Smooth muscle cell (in vitro differentiated cells): Measurements from ENCODE around the gene JUP. TPM values are rescaled to one million over a fixed set of nuclear protein-coding genes. Genes with fewer than 3 reads are reported as not detected.

Source experiments
- DNase-seq: peaks from one replicate; lab custom pipeline; 2025; ENCODE audit not compliant: unreplicated experiment; lab: John Stamatoyannopoulos, UW
- H2AFZ ChIP-seq: fragments of 200-600 bp; sonication (generic); 2 replicates; pipeline ENCODE4 v1.6.0; 2016; ENCODE audit warnings: antibody characterized with exemption, low read depth, mild to moderate bottlenecking
- H3F3A ChIP-seq: fragments of 200-600 bp; sonication (generic); 2 replicates; pipeline ENCODE4 v1.6.0; 2017; ENCODE audit warnings: antibody characterized with exemption, low read depth
- H3K27ac ChIP-seq: fragments of 200-600 bp; sonication (generic); 2 replicates; pipeline ENCODE4 v1.5.1; 2016; ENCODE audit warnings: low read depth, mild to moderate bottlenecking
- H3K27me3 ChIP-seq: fragments of 200-600 bp; sonication (generic); 2 replicates; pipeline ENCODE4 v1.6.1; 2016; ENCODE audit warnings: low read depth, mild to moderate bottlenecking
- H3K36me3 ChIP-seq: fragments of 200-600 bp; sonication (generic); 2 replicates; pipeline ENCODE4 v1.5.1; 2016; ENCODE audit warnings: low read depth
- H3K4me1 ChIP-seq: fragments of 200-600 bp; sonication (generic); 2 replicates; pipeline ENCODE4 v1.5.1; 2016; ENCODE audit warnings: low read depth
- H3K4me2 ChIP-seq: fragments of 200-600 bp; sonication (generic); 2 replicates; pipeline ENCODE4 v1.6.0; 2016; ENCODE audit warnings: mild to moderate bottlenecking
- H3K4me3 ChIP-seq: fragments of 200-600 bp; sonication (generic); 2 replicates; pipeline ENCODE4 v1.5.1; 2016; ENCODE audit warnings: mild to moderate bottlenecking
- H3K79me2 ChIP-seq: fragments of 200-600 bp; sonication (generic); 2 replicates; pipeline ENCODE4 v1.6.0; 2016; ENCODE audit warnings: low read depth, mild to moderate bottlenecking
- H3K9ac ChIP-seq: fragments of 200-600 bp; sonication (generic); 2 replicates; pipeline ENCODE4 v1.6.0; 2016; ENCODE audit warnings: low read depth
- H3K9me3 ChIP-seq: fragments of 200-600 bp; sonication (generic); replicated peaks from 2 replicates; pipeline ENCODE4 v1.5.1; 2016; ENCODE audit warnings: low read depth
- H4K20me1 ChIP-seq: fragments of 200-600 bp; sonication (generic); 2 replicates; pipeline ENCODE4 v1.6.0; 2016; ENCODE audit warnings: low read depth
- WGBS: methylation state at CpG from one replicate; pipeline ENCODE4 v1.1.7; 2016; ENCODE audit warnings: low lambda C conversion rate; 5-methylcytosine and 5-hydroxymethylcytosine counted together
- polyA plus RNA-seq: library from polyadenylated mRNA; unstranded; fragments of >200 nt; fragmentation: Nextera tagmentation; extraction: Ambion mirVana; gene quantifications from 2 replicates; pipeline ENCODE4 v1.2.1, GENCODE V29; 2016
- total RNA-seq: library from RNA; depleted of rRNA; stranded (reverse); fragments of >200 nt; gene quantifications from 2 replicates; pipeline ENCODE4 v1.2.3, GENCODE V29; 2014
- TF ChIP-seq, protein P1 (sequence below): fragments of 200-600 bp; sonication (generic); IDR thresholded peaks from 2 replicates; pipeline ENCODE4 v1.5.1; 2017; ENCODE audit warnings: borderline replicate concordance, mild to moderate bottlenecking, antibody characterized with exemption; ENCODE audit not compliant: insufficient read depth, poor library complexity, severe bottlenecking

The JUP gene
- total and polyA plus RNA-seq, 2 experiments from 2014 or later: 124 to 238 TPM

DNA sequence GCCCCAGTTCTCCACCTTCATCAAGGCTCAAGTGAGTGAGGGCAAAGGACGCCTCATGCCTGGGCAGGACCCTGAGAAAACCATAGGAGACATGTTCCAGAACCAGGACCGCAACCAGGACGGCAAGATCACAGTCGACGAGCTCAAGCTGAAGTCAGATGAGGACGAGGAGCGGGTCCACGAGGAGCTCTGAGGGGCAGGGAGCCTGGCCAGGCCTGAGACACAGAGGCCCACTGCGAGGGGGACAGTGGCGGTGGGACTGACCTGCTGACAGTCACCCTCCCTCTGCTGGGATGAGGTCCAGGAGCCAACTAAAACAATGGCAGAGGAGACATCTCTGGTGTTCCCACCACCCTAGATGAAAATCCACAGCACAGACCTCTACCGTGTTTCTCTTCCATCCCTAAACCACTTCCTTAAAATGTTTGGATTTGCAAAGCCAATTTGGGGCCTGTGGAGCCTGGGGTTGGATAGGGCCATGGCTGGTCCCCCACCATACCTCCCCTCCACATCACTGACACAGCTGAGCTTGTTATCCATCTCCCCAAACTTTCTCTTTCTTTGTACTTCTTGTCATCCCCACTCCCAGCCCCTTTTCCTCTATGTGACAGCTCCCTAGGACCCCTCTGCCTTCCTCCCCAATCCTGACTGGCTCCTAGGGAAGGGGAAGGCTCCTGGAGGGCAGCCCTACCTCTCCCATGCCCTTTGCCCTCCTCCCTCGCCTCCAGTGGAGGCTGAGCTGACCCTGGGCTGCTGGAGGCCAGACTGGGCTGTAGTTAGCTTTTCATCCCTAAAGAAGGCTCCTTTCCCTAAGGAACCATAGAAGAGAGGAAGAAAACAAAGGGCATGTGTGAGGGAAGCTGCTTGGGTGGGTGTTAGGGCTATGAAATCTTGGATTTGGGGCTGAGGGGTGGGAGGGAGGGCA is 36.0 kb upstream of the JUP start:
- TF ChIP-seq, protein P1, sequence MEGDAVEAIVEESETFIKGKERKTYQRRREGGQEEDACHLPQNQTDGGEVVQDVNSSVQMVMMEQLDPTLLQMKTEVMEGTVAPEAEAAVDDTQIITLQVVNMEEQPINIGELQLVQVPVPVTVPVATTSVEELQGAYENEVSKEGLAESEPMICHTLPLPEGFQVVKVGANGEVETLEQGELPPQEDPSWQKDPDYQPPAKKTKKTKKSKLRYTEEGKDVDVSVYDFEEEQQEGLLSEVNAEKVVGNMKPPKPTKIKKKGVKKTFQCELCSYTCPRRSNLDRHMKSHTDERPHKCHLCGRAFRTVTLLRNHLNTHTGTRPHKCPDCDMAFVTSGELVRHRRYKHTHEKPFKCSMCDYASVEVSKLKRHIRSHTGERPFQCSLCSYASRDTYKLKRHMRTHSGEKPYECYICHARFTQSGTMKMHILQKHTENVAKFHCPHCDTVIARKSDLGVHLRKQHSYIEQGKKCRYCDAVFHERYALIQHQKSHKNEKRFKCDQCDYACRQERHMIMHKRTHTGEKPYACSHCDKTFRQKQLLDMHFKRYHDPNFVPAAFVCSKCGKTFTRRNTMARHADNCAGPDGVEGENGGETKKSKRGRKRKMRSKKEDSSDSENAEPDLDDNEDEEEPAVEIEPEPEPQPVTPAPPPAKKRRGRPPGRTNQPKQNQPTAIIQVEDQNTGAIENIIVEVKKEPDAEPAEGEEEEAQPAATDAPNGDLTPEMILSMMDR: no peak
- Histone ChIP-seq H3K4me3 (no peak overlapping the region), H3K9me3 (no peaks in the 10 kb centered on the region), H2AFZ (no peak overlapping the region), H3F3A (peaks cover 6% of the 10 kb centered on the region), H3K36me3 (no peaks in the 10 kb centered on the region), H3K4me1 (no peaks in the 10 kb centered on the region), H3K79me2 (no peaks in the 10 kb centered on the region), H3K4me2 (no peak overlapping the region), H3K27ac (no peak overlapping the region), H4K20me1 (peaks cover 64% of the 10 kb centered on the region), H3K9ac (no peak overlapping the region), H3K27me3 (no peaks in the 10 kb centered on the region)
- 97% methylated on average over 12 of the region's 12 CpGs for WGBS
- DNase-seq: no peak

DNA sequence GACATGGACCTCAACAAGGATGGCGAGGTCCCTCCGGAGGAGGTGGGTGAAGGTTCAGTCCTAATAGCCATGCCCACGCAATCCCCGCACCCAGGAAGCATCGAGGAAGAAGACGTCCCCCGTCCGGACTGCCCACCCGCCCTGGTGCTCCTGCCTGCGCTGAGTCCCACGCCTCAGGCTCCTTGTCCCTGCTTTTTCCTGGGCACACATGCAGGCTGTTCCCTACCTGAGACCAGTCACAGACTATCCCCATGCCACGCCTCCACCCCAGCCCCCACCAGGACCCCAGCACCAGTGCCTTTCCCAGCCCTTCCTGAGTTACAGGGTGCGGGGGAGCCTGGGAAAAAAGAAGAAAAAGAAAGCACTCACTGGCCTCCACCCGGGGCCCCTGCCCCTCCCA is 35.3 kb upstream of the JUP start:
- TF ChIP-seq, protein P1: no peak
- H3K4me3 ChIP-seq: no peak overlapping the region
- 94% methylated on average over 5 of the region's 14 CpGs for WGBS
- H2AFZ ChIP-seq: no peak overlapping the region
- H3K79me2 ChIP-seq: peaks cover 5% of the 10 kb centered on the region
- H3K27ac ChIP-seq: no peak overlapping the region
- peaks cover 71% of the 10 kb centered on the region for H4K20me1 ChIP-seq
- H3K9me3 ChIP-seq: no peaks in the 10 kb centered on the region
- H3K4me1 ChIP-seq: no peaks in the 10 kb centered on the region
- no peak overlapping the region for H3K4me2 ChIP-seq
- H3K9ac ChIP-seq: no peak overlapping the region
- no peaks in the 10 kb centered on the region for H3K27me3 ChIP-seq
- H3K36me3 ChIP-seq: no peaks in the 10 kb centered on the region
- no peak for DNase-seq
- H3F3A ChIP-seq: peaks cover 6% of the 10 kb centered on the region

DNA sequence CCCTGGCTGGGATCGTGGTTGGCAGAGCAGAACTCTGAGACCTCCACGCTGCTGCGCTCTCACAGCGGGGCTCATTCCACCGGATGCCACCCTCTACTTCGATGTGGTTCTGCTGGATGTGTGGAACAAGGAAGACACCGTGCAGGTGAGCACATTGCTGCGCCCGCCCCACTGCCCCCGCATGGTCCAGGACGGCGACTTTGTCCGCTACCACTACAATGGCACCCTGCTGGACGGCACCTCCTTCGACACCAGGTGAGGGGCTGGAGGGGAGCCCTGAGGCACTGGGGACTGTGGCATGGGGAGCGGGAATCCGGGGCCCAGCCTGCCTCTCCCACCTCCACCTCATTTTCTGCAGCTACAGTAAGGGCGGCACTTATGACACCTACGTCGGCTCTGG is 31.5 kb upstream of the JUP start:
- peaks cover 84% of the 10 kb centered on the region for H4K20me1 ChIP-seq
- H3K4me1 ChIP-seq: peaks cover 21% of the 10 kb centered on the region
- 98% methylated on average over 20 of the region's 20 CpGs for WGBS

More for the DNA sequence above, 31.5 kb upstream of the JUP start:
- Histone ChIP-seq H3K27me3 (no peaks in the 10 kb centered on the region), H3K9ac (no peak overlapping the region), H3F3A (peaks cover 14% of the 10 kb centered on the region), H3K9me3 (no peaks in the 10 kb centered on the region), H3K4me3 (no peak overlapping the region), H3K27ac (no peak overlapping the region), H3K79me2 (peaks cover 43% of the 10 kb centered on the region), H2AFZ (no peak overlapping the region), H3K36me3 (no peaks in the 10 kb centered on the region), H3K4me2 (no peak overlapping the region)
- TF ChIP-seq, protein P1: no peak
- DNase-seq: no peak
